ENCODE results near the gene GOLIM4. TPM values are rescaled to one million over a fixed set of nuclear protein-coding genes. Genes with fewer than 3 reads are reported as not detected.

The GOLIM4 gene
- total RNA-seq, 2 experiments from 2014 or later: 0.28 to 0.36 TPM

- CTCF ChIA-PET: no interaction called here
- intact Hi-C loops (cut with DNase I, micrococcal nuclease): no loop called here
- no peaks in the 10 kb centered on the region for H3K4me1 ChIP-seq (ENCODE audit: insufficient read depth, low read length)
- H3K27ac ChIP-seq (ENCODE audit: low read depth in 1 of 2, low read length in 2 of 2): no peak overlapping the region
- no peaks in the 10 kb centered on the region for H3K9me3 ChIP-seq (ENCODE audit: control insufficient read depth in 1 of 2, insufficient read depth in 1 of 2, low read length in 2 of 2)
- ATAC-seq (ENCODE audit: poor library complexity): no peak
- no peaks in the 10 kb centered on the region for H3K9me3 Mint-ChIP-seq
- H3K27ac Mint-ChIP-seq: no peak overlapping the region
- no peaks in the 10 kb centered on the region for H3K36me3 Mint-ChIP-seq (ENCODE audit: low read depth)
- H3K4me1 Mint-ChIP-seq (ENCODE audit: low read depth): no peaks in the 10 kb centered on the region
- no peaks in the 10 kb centered on the region for H3K27me3 Mint-ChIP-seq
- TF ChIP-seq CTCF (IDR thresholded peaks at IDR 0.05): no peak
- POLR2A ChIA-PET: no interaction called here
- H3K4me3 ChIP-seq (ENCODE audit: low read length): no peak overlapping the region
- no peaks in the 10 kb centered on the region for H3K36me3 ChIP-seq (ENCODE audit: insufficient read depth, low read length)
- no peak for DNase-seq
- no peaks in the 10 kb centered on the region for H3K27me3 ChIP-seq (ENCODE audit: control insufficient read depth in 1 of 2, insufficient read depth in 2 of 2, low read length in 2 of 2)
- no peak overlapping the region for H3K4me3 Mint-ChIP-seq
Observed at GRCh38 chr3:168083906-168084305, 11.8 kb downstream of the GOLIM4 start.

GRCh38 chr3:168081856-168082255 lies 13.9 kb downstream of the GOLIM4 start:
- no peaks in the 10 kb centered on the region for H3K9me3 Mint-ChIP-seq
- Histone ChIP-seq H3K36me3 (ENCODE audit: insufficient read depth, low read length) (no peaks in the 10 kb centered on the region), H3K4me3 (ENCODE audit: low read length) (no peak overlapping the region), H3K4me1 (ENCODE audit: insufficient read depth, low read length) (no peaks in the 10 kb centered on the region), H3K9me3 (ENCODE audit: control insufficient read depth in 1 of 2, insufficient read depth in 1 of 2, low read length in 2 of 2) (no peaks in the 10 kb centered on the region), H3K27me3 (ENCODE audit: control insufficient read depth in 1 of 2, insufficient read depth in 2 of 2, low read length in 2 of 2) (no peaks in the 10 kb centered on the region), H3K27ac (ENCODE audit: low read depth in 1 of 2, low read length in 2 of 2) (no peak overlapping the region)
- intact Hi-C loops (cut with DNase I, micrococcal nuclease): no loop called here
- no peak overlapping the region for H3K27ac Mint-ChIP-seq
- no peak for TF ChIP-seq CTCF (IDR thresholded peaks at IDR 0.05)
- H3K4me1 Mint-ChIP-seq (ENCODE audit: low read depth): no peaks in the 10 kb centered on the region
- no peaks in the 10 kb centered on the region for H3K27me3 Mint-ChIP-seq
- ChIA-PET CTCF (no interaction called here), POLR2A (no interaction called here)
- ATAC-seq (ENCODE audit: poor library complexity) (no peak), DNase-seq (no peak)
- H3K4me3 Mint-ChIP-seq: no peak overlapping the region
- no peaks in the 10 kb centered on the region for H3K36me3 Mint-ChIP-seq (ENCODE audit: low read depth)

DNA sequence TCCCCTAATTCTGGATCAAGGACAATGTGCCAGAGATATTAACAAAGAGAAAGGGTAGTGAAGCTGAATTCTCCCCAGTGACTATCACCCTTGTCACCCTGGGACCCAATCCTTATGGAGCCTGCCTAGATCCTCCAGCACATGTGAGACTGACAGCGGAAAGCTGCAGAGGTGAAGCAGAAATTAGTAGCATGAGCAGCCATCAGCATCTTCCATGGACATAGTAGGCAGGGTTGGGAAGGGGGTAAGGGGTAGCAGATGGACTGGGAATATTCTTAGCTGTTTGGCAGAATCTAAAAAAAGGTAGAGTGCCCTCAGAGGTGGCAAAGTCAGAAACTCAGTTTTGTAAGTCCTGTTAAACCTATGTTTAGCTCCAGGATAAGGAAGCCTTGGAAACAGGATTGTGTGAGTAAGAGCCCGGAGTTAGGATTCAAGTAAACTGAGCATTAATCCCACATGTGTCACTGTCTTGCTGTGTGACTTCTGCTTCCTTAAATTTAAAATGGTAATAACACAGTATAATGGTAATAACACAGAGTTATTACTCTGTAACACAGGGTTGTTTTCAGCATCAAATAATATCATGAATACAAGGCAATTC lies 14.5 kb downstream of the GOLIM4 start:
- H3K4me1 ChIP-seq (ENCODE audit: insufficient read depth, low read length): no peaks in the 10 kb centered on the region
- H3K4me1 Mint-ChIP-seq (ENCODE audit: low read depth): no peaks in the 10 kb centered on the region
- POLR2A ChIA-PET: no interaction called here
- no peaks in the 10 kb centered on the region for H3K27me3 ChIP-seq (ENCODE audit: control insufficient read depth in 1 of 2, insufficient read depth in 2 of 2, low read length in 2 of 2)
- no peak for TF ChIP-seq CTCF (IDR thresholded peaks at IDR 0.05)
- H3K27ac Mint-ChIP-seq: no peak overlapping the region
- H3K9me3 Mint-ChIP-seq: no peaks in the 10 kb centered on the region
- no peaks in the 10 kb centered on the region for H3K36me3 ChIP-seq (ENCODE audit: insufficient read depth, low read length)
- CTCF ChIA-PET: no interaction called here
- no peaks in the 10 kb centered on the region for H3K36me3 Mint-ChIP-seq (ENCODE audit: low read depth)
- ATAC-seq (ENCODE audit: poor library complexity) (no peak), DNase-seq (no peak)
- no peak overlapping the region for H3K4me3 Mint-ChIP-seq
- H3K27me3 Mint-ChIP-seq: no peaks in the 10 kb centered on the region
- intact Hi-C loops (cut with DNase I, micrococcal nuclease): no loop called here
- no peaks in the 10 kb centered on the region for H3K9me3 ChIP-seq (ENCODE audit: control insufficient read depth in 1 of 2, insufficient read depth in 1 of 2, low read length in 2 of 2)
- no peak overlapping the region for H3K27ac ChIP-seq (ENCODE audit: low read depth in 1 of 2, low read length in 2 of 2)
- no peak overlapping the region for H3K4me3 ChIP-seq (ENCODE audit: low read length)

All from CD4-positive, alpha-beta T cell (primary cell).